ENCODE data around the gene ATP5F1E.

DNA sequence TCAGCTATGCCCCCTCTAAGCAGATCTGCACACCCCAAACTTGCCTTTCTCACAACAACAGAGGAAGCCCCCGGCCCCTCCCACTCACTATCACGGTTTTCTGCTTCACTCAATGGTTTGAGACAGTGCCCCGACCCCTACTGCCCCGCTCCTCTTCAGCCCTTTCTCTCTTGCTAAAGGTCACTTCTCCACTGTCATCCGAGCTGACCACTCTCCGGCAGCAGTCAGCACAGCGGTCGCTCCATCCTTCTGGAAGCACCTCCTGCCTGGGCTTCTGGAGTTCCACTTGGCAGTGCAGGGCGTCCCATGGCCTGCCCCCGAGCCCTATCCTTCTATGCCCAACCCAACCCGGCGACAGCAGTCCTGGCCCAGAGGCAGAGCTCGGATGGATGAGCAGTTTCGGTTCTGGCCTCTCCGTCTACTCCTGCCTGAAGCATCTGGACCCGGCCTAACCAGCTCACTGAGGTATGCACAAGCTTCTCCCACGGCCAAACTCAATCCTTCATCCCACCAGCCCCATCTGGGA, 29.2 kb downstream of the ATP5F1E start:
- TF ChIP-seq EZH2phosphoT487 (IDR thresholded peaks at IDR 0.05; ENCODE audit: unreplicated experiment) = no peak
- TF ChIP-seq, protein P1, sequence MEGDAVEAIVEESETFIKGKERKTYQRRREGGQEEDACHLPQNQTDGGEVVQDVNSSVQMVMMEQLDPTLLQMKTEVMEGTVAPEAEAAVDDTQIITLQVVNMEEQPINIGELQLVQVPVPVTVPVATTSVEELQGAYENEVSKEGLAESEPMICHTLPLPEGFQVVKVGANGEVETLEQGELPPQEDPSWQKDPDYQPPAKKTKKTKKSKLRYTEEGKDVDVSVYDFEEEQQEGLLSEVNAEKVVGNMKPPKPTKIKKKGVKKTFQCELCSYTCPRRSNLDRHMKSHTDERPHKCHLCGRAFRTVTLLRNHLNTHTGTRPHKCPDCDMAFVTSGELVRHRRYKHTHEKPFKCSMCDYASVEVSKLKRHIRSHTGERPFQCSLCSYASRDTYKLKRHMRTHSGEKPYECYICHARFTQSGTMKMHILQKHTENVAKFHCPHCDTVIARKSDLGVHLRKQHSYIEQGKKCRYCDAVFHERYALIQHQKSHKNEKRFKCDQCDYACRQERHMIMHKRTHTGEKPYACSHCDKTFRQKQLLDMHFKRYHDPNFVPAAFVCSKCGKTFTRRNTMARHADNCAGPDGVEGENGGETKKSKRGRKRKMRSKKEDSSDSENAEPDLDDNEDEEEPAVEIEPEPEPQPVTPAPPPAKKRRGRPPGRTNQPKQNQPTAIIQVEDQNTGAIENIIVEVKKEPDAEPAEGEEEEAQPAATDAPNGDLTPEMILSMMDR (conservative IDR thresholded peaks at IDR 0.05; ENCODE audit: low read depth in 2 of 2) = no peak
